A673 (cell line): Measurements from ENCODE around the gene SLIT3. TPM values are rescaled to one million over a fixed set of nuclear protein-coding genes. Genes with fewer than 3 reads are reported as not detected.

Source experiments
- BruUV-seq: library from RNA; stranded (reverse); fragments of 400-500 nt; replicated peaks from 2 replicates; lab custom pipeline; 2021; lab: Mats Ljungman, UMichigan
- CTCF ChIA-PET: fragments of 300-600 bp; sonication (Branson Sonifier 250); formaldehyde crosslinking; loops from one replicate; lab custom pipeline; 2022; ENCODE audit warnings: antibody characterized with exemption; lab: Charles Lee
- POLR2A ChIA-PET: fragments of 300-600 bp; sonication (Branson Sonifier 250); formaldehyde crosslinking; loops from one replicate; lab custom pipeline; 2022; ENCODE audit warnings: antibody characterized with exemption; ENCODE audit not compliant: low non-redundant PET; lab: Charles Lee
- DNase-seq: peaks from one replicate; pipeline ENCODE4 v3.0.0-alpha.2; 2015; ENCODE audit warnings: low spot score
- H3K27ac ChIP-seq: fragments of 200-600 bp; sonication (generic); 2 replicates; pipeline ENCODE4 v1.5.1; 2016; ENCODE audit warnings: mixed run types, low read depth, mild to moderate bottlenecking, mixed read lengths, antibody characterized with exemption, low read length; ENCODE audit not compliant: poor library complexity, severe bottlenecking
- H3K27me3 ChIP-seq: fragments of 200-600 bp; sonication (generic); replicated peaks from 2 replicates; pipeline ENCODE4 v1.6.1; 2017; ENCODE audit warnings: mixed run types, low read depth, mild to moderate bottlenecking, mixed read lengths, antibody characterized with exemption, low read length; ENCODE audit not compliant: insufficient read depth, poor library complexity
- H3K36me3 ChIP-seq: fragments of 200-600 bp; sonication (generic); 2 replicates; pipeline ENCODE4 v1.6.1; 2016; ENCODE audit warnings: mixed run types, mild to moderate bottlenecking, mixed read lengths, antibody characterized with exemption, low read length; ENCODE audit not compliant: insufficient read depth, poor library complexity, severe bottlenecking
- H3K4me1 ChIP-seq: fragments of 200-600 bp; sonication (generic); 2 replicates; pipeline ENCODE4 v1.6.1; 2017; ENCODE audit warnings: mixed run types, mild to moderate bottlenecking, mixed read lengths, antibody characterized with exemption, low read length; ENCODE audit not compliant: insufficient read depth, poor library complexity, severe bottlenecking
- H3K4me3 ChIP-seq: fragments of 200-600 bp; sonication (generic); 2 replicates; pipeline ENCODE4 v1.5.1; 2016; ENCODE audit warnings: low read depth, mixed run types, mild to moderate bottlenecking, mixed read lengths, low read length; ENCODE audit not compliant: poor library complexity, severe bottlenecking
- H3K9me3 ChIP-seq: fragments of 200-600 bp; sonication (generic); 2 replicates; pipeline ENCODE4 v1.6.1; 2016; ENCODE audit warnings: mixed run types, low read depth, mild to moderate bottlenecking, mixed read lengths, antibody characterized with exemption, low read length; ENCODE audit not compliant: poor library complexity, severe bottlenecking
- CTCF ChIP-seq: fragments of 300-800, 200-600 bp; sonication (generic); conservative IDR thresholded peaks from 2 replicates; pipeline ENCODE4 v1.5.1; 2017; ENCODE audit warnings: low read depth, mild to moderate bottlenecking, antibody characterized with exemption, low read length, moderate library complexity, mixed read lengths
- EZH2 ChIP-seq: fragments of 200-600 bp; sonication (generic); IDR thresholded peaks from 2 replicates; pipeline ENCODE4 v1.6.1; 2017; ENCODE audit warnings: borderline replicate concordance, low read depth, mild to moderate bottlenecking, mixed read lengths, antibody characterized with exemption, low read length; ENCODE audit not compliant: poor library complexity, severe bottlenecking
- intact Hi-C: fragments of 100-400 bp; cut with micrococcal nuclease; formaldehyde crosslinking; loops from one replicate; pipeline ENCODE4 v1.10.0; 2022; ENCODE audit not compliant: unreplicated experiment
- total RNA-seq: library from RNA; stranded (reverse); gene quantifications from 2 replicates; pipeline ENCODE4 v1.2.3, GENCODE V29; 2021

The SLIT3 gene
- total RNA-seq, 1 experiment from 2014 or later: not detected

GRCh38 chr5:168796000-168796399 lies 504.9 kb downstream of the SLIT3 start:
- peaks cover 76% of the 10 kb centered on the region for H3K27me3 ChIP-seq
- ChIA-PET POLR2A (no interaction called here), CTCF (no interaction called here)
- no peak overlapping the region for H3K27ac ChIP-seq
- no peak for DNase-seq
- intact Hi-C loops: no loop called here
- no peaks in the 10 kb centered on the region for H3K4me1 ChIP-seq
- no TSS peak for BruUV-seq
- no peak for TF ChIP-seq EZH2
- no peak for TF ChIP-seq CTCF
- H3K9me3 ChIP-seq: no peaks in the 10 kb centered on the region
- no peak overlapping the region for H3K4me3 ChIP-seq
- H3K36me3 ChIP-seq: no peaks in the 10 kb centered on the region

- CTCF ChIA-PET: interaction anchor here (0.7 kb wide), 1 partner anchor 412 kb away, joined by 3 read pairs; no protein-coding TSS in a partner anchor
- Histone ChIP-seq H3K4me3 (no peak overlapping the region), H3K27me3 (peaks cover 71% of the 10 kb centered on the region), H3K9me3 (no peaks in the 10 kb centered on the region), H3K4me1 (no peaks in the 10 kb centered on the region), H3K27ac (no peak overlapping the region), H3K36me3 (no peaks in the 10 kb centered on the region)
- DNase-seq: no peak
- POLR2A ChIA-PET: no interaction called here
- no TSS peak for BruUV-seq
- intact Hi-C loops: no loop called here
- TF ChIP-seq CTCF: no peak
- no peak for TF ChIP-seq EZH2
These were observed 506.8 kb downstream of the SLIT3 start for GRCh38 chr5:168793841-168794837.

- Histone ChIP-seq H3K4me3 (no peak overlapping the region), H3K27ac (no peak overlapping the region), H3K27me3 (peaks cover 73% of the 10 kb centered on the region), H3K4me1 (no peaks in the 10 kb centered on the region), H3K36me3 (no peaks in the 10 kb centered on the region), H3K9me3 (no peaks in the 10 kb centered on the region)
- no peak for TF ChIP-seq EZH2
- TF ChIP-seq CTCF: no peak
- CTCF ChIA-PET: no interaction called here
- no TSS peak for BruUV-seq
- POLR2A ChIA-PET: no interaction called here
- DNase-seq: no peak
- intact Hi-C loops: no loop called here
These were observed 508.3 kb downstream of the SLIT3 start for GRCh38 chr5:168792678-168793077.
